GM21390 (cell line): ENCODE results near the gene WDR18.
"Not testable (repeated sequence)": the region's sequence is repeated elsewhere in the genome, so short reads cannot be mapped to it uniquely, and the experiment has no call there.

Source experiments
- ATAC-seq: cut with Tn5 transposase; IDR thresholded peaks from one replicate; pipeline ENCODE4 v1.9.1; 2021; ENCODE audit not compliant: unreplicated experiment

WDR18 gene

DNA sequence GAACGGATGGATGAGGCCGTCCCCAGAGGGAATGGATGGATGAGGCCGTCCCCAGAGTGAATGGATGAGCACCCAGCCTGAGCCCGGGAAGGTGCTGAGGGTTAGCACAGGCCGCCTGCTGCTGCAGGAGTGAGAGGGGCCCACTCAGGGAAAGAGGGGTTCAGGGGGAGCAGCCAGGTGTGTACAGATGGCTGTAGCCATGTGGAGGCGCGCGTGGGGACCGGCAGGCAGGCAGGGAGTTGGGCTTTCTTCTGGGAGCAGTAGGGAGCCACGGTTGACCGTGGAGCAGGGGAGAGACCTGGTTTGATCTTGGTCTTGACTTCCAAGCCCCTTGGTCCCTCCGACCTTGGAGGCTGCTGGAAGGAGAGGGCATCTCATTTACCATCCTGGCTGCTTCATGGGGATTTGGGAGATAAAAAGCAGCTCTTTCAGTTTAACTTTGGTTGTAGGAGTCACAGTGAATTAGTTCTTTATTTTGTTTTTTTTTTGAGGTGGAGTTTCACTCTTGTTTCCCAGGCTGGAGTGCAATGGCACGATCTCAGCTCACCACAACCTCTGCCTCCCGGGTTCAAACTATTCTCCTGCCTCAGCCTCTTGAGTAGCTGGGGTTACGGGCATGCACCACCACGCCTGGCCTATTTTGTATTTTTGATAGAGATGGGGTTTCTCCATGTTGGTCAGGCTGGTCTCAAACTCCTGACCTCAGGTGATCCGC lies 33.6 kb upstream of the WDR18 start:
- no peak for ATAC-seq

- no peak for ATAC-seq
These were observed 32.0 kb upstream of the WDR18 start for GRCh38 chr19:952049-952679.

- ATAC-seq, result no peak
These were observed 31.3 kb upstream of the WDR18 start for GRCh38 chr19:952680-953444.

DNA sequence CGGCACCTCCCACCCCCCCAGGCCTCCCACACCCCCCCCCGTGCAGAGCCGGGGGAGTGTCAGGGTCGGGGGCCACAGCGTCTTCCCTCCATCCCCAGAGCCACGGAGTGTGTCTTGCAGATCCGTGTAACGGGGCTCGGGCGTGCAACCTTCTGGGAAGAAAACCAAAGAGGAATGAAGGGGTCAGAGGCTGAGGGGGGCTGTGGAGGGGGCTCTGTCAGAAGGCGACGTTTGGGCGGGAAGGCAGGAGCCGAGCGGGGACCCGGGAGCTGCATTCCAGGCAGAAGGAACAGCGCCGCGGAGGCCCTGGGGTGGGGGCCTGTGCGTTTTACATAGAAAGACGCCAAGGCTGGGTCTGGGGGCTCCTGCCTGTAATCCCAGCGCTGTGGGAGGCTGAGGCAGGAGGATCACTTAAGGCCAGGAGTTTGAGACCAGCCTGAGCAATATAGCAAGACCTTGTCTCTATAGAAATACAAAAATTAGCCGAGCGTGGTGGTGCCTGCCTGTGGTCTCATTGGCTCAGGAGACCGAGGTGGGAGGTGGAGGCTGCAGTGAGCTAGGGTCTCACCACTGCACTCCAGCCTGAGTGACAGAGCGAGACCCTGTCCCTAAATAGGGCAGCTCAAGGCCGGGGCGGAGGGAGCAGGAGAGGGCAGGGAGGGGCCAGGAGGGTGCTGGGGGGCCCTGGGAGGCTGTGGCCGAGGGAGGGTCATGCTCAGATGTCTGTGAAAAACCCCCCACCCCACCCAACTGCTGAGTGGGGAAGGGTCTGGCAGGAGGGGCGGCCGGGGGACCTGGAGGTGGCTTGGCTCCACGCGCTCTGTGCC lies 30.5 kb upstream of the WDR18 start:
- no peak for ATAC-seq

DNA sequence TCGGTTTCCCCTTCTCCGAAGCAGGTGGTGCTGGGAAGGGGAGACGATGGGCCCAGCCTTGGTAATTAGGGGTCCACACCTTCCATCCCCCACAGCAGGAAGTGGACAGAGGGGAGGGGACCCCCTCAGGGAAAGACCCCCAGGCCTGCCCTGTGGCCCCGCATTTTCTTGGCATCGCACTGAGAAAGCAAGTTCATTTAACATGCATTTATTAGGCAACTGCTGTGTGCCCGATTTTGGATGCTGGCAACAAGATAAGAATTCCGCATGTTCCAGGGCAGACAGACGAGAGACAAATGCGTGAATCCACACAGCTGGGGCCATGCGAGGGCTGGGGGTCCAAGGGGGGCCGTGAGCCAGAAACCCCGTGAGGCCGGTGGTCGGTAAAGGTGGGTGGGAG lies 29.9 kb upstream of the WDR18 start:
- ATAC-seq, result no peak

DNA sequence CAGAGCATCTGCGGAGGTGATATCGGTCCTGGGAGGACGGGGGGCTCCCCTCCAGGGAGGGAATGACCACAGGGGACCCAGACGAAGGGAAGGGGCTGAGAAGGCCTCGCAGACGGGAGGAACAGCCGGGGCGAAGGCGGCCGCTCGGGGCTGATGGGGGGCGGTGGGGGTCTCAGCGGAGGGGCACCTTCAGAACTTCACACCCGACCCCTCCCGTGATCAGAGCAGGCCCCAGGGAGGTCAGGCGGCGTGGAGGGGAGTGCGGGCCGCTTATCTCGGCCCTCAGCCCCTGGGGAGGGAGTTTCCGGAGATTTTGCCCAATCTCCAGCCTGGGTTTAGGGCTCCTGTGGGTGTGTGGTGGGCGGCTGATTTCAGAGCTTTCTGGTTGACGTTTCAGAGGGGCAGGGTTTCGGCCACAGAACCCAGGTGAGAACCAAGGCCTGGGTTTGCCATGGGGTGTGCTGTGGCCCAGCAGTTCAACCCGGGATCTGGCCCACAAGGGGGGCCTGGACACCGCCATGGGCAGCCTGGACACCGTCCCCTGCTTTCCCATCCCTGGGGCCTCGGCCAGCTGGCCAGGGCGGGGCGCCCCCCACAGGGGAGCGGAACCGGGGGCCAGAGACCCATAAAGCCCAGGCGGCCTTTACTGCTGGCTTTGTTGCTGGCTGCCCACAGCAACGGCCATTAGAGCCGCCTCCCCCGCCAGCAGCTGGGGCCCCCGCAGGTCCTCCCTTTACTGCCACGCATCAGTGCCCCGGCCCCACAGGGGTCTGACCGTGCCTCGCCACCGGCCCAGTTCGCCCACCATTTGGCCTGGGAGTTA lies 29.3 kb upstream of the WDR18 start:
- ATAC-seq, result peak; percentile 49

- no peak for ATAC-seq
These were observed 28.1 kb upstream of the WDR18 start for GRCh38 chr19:955803-956765.

DNA sequence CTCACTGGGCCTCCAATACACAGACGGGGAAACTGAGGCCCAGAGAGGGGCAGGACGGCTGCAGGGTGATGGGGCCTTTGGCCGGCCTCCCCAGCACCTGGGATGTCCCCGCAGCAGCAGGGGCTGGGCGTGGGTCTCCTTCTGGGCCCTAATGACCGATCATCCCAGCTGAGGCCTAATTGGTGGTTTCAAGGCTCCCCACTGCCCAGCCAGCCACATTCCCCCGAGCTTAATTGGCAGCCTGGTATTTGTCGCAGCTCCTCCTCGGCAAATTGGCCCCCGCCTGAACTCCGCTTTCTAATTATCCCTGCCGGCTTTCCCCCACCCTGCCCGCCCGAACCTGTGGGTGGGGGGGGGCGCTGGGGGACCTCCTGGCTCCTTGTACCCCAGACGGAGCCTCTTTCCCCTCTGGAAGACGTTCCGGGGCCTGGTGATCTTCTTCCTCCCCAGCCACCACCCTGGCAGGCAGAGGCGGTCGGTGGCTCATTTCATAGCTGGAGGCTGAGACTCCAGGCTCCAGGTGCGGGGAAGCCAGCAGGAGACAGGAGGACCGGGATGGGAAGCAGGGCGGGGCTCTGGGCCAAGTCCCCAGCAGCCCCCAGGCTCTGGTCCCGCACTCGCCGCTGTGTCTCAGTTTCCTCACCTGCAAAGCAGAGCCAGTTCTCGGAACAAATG lies 27.2 kb upstream of the WDR18 start:
- ATAC-seq, result no peak

DNA sequence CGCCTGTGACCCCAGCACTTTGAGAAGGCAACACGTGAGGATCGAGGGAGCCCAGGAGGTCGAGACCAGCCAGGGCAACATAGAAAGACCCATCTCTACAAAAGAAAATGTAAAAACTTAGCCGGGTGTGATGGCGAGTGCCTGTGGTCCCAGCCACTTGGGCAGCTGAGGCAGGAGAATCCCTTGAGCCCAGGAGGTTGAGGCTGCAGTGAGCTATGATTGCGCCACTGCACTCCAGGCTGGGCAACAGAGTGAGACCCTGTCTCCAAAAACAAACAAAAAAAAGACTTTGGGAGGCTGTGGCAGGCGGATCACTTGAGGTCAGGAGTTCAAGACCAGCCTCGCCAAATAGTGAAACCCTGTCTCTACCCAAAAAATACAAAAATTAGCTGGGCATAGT lies 26.6 kb upstream of the WDR18 start:
- ATAC-seq, result not testable (repeated sequence)

GRCh38 chr19:958967-959855 lies 24.9 kb upstream of the WDR18 start:
- no peak for ATAC-seq

- no peak for ATAC-seq
These were observed 24.1 kb upstream of the WDR18 start for GRCh38 chr19:960020-960419.

- no peak for ATAC-seq
These were observed 23.6 kb upstream of the WDR18 start for GRCh38 chr19:960601-960938.

- no peak for ATAC-seq
These were observed 22.1 kb upstream of the WDR18 start for GRCh38 chr19:961866-962620.

DNA sequence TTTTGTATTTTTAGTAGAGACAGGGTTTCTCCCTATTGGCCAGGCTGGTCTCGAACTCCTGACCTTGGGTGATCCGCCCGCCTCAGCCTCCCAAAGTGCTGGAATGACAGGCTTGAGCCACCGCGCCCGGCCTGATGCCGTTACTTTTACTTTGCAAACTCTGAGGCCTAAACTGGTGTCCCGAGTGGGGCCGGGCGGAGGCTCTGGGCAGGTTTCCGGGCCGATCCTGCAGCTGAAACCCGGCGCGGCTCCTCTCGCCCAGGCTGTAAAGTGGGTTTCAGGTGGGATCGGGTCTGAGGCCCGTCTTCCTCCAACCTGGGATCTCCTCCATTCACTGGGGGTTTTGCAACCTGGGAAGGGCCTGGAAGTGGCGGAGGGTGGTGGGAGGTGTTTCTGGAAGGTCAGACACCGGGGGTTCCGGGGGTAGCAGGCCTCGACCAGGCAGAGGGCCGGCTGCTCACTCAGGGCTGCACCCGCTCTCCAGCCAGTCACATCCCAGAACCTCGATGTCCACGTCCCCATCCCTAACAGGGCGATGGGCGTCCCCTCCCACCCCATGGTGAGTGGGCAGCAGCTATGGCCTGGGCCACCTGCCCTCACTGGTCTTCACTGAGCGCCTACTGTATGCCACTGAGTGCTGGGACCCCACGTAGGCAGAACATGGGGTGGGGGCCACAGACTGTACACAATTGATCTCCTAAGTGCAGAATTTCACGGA lies 21.3 kb upstream of the WDR18 start:
- no peak for ATAC-seq

DNA sequence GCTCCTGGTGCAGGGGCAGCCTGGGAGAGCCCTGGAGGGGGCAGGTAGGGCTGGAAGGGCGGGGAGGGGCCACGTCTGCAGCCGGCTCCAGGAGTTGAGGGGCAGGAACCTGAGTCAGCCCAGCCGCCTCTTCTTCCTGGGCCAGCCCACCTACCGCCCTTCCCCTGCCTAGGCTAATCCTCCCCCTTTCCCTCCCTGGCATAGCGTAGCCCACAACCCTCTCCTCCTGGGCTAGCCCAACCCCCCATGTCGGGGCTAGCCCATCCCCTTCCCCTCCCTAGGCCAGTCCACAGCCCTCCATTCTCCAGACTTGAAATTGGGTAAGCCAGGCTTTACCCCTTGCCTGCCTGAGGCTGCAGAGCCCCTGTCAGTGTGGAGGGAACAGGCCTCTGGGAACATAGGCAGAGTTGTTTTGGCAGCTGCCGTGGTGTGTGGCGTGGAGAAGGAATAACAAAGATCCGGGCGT lies 20.6 kb upstream of the WDR18 start:
- ATAC-seq, result no peak

DNA sequence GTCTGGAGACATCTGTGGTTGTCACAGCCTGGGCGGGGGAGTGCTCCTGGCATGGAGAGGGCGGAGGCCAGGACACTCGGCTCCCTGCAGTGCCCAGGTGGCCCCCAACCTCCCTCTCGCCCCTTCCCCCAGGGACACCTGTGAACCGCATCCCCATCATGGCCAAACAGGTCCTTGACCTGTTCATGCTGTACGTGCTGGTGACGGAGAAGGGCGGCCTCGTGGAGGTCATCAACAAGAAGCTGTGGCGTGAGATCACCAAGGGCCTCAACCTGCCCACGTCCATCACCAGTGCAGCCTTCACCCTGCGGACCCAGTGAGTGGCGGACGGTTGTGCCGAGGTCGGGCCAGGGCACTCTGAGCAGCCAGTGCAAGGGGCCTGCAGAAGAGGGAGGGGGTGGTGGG lies 20.0 kb upstream of the WDR18 start:
- ATAC-seq, result no peak
